ES-I3 (cell line): ENCODE results near the gene CDC42EP4.

ENCODE experiments used
- H3K36me3 ChIP-seq: 2 replicates; pipeline ENCODE4 v1.6.1; 2013; ENCODE audit warnings: mild to moderate bottlenecking, low read length, control low read depth, moderate library complexity; ENCODE audit not compliant: insufficient read depth
- H3K4me1 ChIP-seq: 2 replicates; pipeline ENCODE4 v1.6.1; 2013; ENCODE audit warnings: mild to moderate bottlenecking, control low read depth, low read length; ENCODE audit not compliant: insufficient read depth
- H3K9ac ChIP-seq: 2 replicates; pipeline ENCODE4 v1.6.1; 2013; ENCODE audit warnings: low read depth, mild to moderate bottlenecking, low read length, moderate library complexity
- H3K9me3 ChIP-seq: 2 replicates; pipeline ENCODE4 v1.6.1; 2013; ENCODE audit warnings: mild to moderate bottlenecking, low read length, moderate library complexity; ENCODE audit not compliant: control insufficient read depth, insufficient read depth

CDC42EP4 gene, protein sequence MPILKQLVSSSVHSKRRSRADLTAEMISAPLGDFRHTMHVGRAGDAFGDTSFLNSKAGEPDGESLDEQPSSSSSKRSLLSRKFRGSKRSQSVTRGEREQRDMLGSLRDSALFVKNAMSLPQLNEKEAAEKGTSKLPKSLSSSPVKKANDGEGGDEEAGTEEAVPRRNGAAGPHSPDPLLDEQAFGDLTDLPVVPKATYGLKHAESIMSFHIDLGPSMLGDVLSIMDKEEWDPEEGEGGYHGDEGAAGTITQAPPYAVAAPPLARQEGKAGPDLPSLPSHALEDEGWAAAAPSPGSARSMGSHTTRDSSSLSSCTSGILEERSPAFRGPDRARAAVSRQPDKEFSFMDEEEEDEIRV

DNA sequence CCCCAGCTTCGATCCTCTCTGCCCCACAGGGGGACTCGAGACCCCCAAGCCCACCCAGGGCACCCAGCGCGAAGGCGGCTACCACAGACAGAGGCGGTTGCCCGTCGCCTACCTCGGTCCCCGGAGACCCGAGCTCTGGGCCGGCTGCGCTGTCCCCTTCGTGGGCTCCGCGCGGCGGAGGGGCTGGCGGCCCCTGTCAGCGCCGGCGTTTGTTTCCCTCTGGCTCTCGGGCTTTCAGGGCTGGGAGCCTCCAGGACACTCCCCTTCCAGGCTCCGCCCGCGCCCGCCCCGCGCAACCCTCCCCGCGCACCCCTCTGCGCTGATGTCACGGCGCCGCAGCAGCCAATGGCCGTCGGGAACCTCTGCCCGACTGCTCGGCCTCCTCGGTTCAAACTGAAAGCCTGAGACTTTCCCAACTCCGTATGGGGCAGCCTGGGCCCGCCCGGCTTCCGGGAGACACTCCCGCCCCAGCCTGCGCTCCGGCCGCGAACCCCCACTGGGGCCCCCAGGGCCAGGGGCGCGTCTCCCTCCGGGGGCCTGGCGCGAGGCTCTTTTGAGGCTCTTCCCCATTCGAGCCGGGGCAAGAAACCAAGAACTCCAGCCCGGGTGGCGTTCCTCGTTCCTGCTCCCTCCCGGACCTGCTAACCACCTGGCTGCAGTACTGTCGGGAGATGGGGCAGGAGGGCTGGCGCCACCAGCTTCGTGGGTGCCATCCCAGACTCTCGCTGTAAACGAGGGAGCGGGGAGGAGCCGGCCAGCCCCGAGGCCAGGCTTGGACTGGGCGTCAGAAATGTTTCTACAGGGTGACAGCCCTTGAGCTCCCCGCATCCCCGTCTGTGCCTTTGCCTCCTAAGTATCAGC is at the start of gene CDC42EP4:
CDC42EP4 (minus strand) TSS at position 221 of the 861 bp plus-strand sequence. CDS start 25,501 bp downstream, outside the sequence.
- Histone ChIP-seq H3K9me3 (no peaks in the 10 kb centered on the region), H3K4me1 (peaks cover 27% of the 10 kb centered on the region), H3K9ac (peak within 1 kb of the TSS; percentile 81), H3K36me3 (no peaks in the 10 kb centered on the region)

- Histone ChIP-seq H3K9me3 (no peaks in the 10 kb centered on the region), H3K36me3 (no peaks in the 10 kb centered on the region), H3K4me1 (peaks cover 48% of the 10 kb centered on the region), H3K9ac (peak overlapping the region; percentile 26)
Measured at GRCh38 chr17:73360961-73361761, 49.4 kb upstream of the CDC42EP4 start.

GRCh38 chr17:73359987-73360410 is 48.2 kb upstream of the CDC42EP4 start:
- H3K4me1 ChIP-seq = peaks cover 49% of the 10 kb centered on the region
- H3K9me3 ChIP-seq = no peaks in the 10 kb centered on the region
- H3K9ac ChIP-seq = 0 out of 2 replicates have a peak overlapping the region, but pooled peaks have one; percentile 7
- H3K36me3 ChIP-seq = no peaks in the 10 kb centered on the region

- no peaks in the 10 kb centered on the region for H3K36me3 ChIP-seq
- peaks cover 48% of the 10 kb centered on the region for H3K4me1 ChIP-seq
Measured at GRCh38 chr17:73359352-73359751, 47.6 kb upstream of the CDC42EP4 start.

DNA sequence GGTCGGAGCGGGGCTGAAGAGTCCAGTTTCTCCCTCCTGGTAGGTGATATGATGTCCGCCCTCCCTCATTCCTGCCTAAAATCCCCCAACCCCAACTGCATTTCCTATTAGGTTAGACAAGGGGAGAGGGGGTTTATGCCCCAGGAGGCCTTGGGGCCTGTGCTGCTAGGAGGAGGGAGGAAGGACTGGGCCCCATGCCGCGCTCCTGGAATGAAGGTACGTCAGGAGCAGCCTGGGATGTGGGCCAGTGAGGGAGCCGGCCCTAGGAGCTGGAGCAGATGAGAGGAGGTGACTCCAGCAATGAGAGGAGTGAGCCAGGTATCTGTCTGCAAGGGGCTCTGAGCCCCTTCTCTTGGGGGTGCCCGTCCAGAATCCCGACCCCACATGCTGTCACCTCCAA is 46.9 kb upstream of the CDC42EP4 start:
- Histone ChIP-seq H3K36me3 (no peaks in the 10 kb centered on the region), H3K9me3 (no peaks in the 10 kb centered on the region), H3K4me1 (peaks cover 41% of the 10 kb centered on the region), H3K9ac (no peak overlapping the region)

More at GRCh38 chr17:73359352-73359751, 47.6 kb upstream of the CDC42EP4 start:
- Histone ChIP-seq H3K9me3 (no peaks in the 10 kb centered on the region), H3K9ac (no peak overlapping the region)

DNA sequence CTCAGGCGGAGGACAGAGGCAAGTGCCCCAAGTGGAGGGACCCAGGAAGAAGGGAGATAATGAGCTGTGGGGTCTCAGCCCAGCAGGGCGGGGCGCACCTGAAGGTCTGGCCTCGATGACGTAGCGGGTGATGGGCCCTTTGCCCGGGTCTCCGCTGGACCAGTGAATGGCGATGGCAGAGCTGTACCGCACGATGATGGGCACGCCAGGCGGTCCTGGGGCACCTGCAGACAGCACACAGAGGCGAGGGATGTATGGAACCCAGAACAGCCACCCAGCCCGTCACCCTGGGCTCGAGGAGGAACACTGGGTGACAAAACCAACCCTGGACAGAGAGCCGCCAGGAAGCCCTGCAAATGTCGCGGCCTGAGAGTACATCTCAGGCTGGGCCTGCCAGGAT is 46.2 kb upstream of the CDC42EP4 start:
- Histone ChIP-seq H3K9ac (no peak overlapping the region), H3K36me3 (no peaks in the 10 kb centered on the region), H3K4me1 (peaks cover 38% of the 10 kb centered on the region), H3K9me3 (no peaks in the 10 kb centered on the region)

DNA sequence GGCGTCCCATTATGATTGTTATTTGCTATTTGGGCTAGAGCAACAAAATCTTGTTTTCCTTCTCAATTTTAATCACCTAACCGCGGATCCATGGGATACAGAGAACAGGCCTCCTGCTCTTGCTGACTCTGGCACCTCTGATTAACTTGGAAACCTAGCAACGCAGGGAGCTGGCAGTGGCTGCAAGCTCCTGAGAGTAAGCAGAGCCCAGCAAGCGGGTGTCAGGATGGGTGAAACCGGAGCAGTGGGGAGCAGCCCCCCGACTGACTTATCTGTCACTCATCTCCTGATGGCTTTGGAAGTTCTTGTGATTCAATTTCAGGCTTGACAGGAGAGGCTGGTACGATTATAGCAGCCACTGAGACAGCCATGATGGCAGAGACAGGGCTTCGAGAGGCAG is 45.5 kb upstream of the CDC42EP4 start:
- no peak overlapping the region for H3K9ac ChIP-seq
- no peaks in the 10 kb centered on the region for H3K36me3 ChIP-seq
- H3K9me3 ChIP-seq = no peaks in the 10 kb centered on the region
- peaks cover 37% of the 10 kb centered on the region for H3K4me1 ChIP-seq

DNA sequence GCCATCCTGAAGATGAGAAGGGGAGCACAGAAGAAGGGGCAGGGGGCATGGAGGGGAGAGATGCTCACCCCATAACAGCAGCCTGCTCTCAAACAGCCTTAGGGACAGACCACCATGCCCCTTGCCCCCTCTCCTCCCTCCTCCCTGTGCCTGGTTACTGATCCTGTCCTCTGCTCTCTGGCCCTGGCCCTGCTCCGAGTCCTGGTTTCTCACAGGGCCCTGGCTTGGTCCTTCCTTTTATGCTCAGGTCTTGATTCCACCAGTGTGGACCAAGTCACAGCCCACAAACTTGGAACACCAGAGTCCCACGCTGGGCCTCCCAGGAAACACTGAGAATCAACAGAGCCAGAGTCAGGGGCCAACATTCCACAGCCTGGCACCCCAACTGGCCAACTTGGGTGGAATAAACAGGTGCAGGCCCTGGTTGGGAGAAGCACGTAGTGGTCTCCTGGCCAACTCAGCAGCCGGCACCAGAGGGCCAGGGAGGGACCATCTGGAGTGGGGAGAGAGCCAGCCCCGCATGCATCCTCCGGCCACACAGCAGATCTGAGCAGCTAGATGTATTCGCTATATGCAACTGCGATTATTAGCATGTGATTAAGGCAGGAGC is 44.9 kb upstream of the CDC42EP4 start:
- Histone ChIP-seq H3K36me3 (no peaks in the 10 kb centered on the region), H3K9me3 (no peaks in the 10 kb centered on the region), H3K4me1 (peaks cover 30% of the 10 kb centered on the region), H3K9ac (no peak overlapping the region)

DNA sequence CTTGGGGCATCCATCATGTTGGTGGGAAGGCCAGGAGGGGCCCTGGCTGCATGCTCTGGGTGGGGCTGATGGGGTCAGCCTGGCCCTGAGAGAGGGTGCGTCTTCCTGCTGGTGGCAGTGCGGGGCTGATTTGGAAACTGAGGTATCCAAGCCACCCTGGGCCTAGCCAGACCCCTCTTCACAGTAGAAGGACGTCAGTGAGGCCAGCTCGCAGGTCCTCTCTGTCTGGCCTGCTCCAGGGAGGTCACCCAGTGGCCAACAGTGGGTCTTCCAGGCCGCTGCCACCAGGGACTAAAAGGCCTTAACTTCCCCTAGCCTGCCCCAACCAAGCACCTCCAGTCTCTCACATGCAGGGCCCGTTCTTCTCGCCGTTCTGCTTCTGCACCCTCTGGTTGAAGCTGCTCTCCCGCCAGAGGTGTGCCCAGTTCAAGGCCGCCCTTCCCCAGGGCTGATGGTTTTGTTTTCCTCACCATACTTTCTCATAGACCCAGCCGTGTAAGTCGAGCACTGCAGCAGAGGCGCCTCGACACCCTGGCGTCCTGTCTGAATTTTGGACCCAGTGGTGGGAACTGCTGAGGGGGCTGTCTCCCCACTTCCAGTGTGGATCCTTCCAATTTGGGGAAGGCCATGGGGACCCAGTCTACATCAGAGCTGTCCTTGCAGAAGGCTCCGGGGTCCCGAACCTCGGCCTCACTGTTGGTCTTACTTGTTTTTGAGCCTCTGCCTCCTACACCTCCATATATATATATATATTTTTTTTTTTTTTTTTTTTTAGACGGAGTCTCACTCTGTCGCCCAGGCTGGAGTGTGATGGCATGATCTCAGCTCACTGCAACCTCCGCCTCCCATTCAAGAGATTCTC is 42.9 kb upstream of the CDC42EP4 start:
- Histone ChIP-seq H3K4me1 (peaks cover 15% of the 10 kb centered on the region), H3K36me3 (no peaks in the 10 kb centered on the region), H3K9me3 (no peaks in the 10 kb centered on the region), H3K9ac (no peak overlapping the region)

DNA sequence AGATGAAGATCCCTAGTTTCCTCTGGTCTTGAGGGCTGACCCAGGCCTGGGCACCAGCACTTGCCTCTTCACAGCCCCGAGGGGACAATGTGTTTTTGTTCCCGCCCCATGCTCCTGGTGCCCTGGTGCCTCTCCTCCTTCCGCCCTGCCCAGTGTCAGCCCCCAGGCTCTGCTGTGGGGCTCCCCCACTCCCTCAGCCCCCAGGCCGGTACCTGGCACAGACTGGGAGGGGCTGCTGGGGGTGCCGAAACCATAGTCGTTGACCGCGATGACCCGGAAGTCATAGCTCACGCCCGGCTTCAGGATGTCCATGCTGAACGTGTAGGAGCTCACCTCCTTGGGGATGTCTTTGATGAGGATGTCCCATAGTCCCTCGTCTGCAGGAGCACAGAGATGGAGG is 40.5 kb upstream of the CDC42EP4 start:
- H3K36me3 ChIP-seq = no peaks in the 10 kb centered on the region

DNA sequence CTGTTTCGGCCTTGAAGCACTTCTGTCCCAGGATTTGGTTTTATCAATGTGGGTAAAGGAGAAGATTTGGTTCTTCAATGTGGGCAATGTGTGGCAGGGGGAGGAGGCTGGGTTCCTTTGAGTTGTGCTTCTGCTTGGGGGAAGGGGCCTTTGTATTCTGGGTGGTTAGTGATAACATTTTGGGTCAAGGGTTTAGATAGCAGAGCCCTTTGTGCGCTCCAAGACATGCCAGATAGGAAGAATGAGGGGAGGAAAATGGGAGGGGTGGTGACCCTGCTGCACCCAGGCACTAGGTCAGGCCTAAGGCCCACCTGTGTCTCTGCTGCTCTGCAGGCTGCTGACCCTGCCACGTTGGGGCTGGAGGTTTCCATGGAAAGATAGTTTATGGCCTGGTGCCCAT is 40.0 kb upstream of the CDC42EP4 start:
- H3K36me3 ChIP-seq = no peaks in the 10 kb centered on the region
- peaks cover 28% of the 10 kb centered on the region; the same call in 1 of the 2 replicates for H3K4me1 ChIP-seq
- H3K9ac ChIP-seq = no peak overlapping the region
- H3K9me3 ChIP-seq = no peaks in the 10 kb centered on the region

More for the DNA sequence above, 40.5 kb upstream of the CDC42EP4 start:
- Histone ChIP-seq H3K9me3 (no peaks in the 10 kb centered on the region), H3K9ac (no peak overlapping the region), H3K4me1 (peaks cover 28% of the 10 kb centered on the region; the same call in 1 of the 2 replicates)

DNA sequence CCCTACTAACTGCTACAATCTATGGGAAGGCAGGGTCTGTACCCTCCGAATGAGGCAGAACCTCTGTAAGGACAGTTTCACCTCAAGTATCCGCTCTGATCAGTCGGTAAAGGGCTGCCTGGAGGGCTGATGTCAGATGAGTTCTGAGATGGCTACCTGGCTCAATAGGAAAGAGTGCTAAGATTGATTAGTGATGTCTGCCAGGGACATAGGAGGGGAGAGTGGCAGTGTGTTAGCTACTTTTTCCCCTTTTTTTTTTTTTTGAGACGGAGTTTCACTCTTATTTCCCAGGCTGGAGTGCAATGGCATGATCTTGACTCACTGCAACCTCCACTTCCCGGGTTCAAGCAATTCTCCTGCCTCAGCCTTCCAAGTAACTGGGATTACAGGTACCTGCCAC is 39.1 kb upstream of the CDC42EP4 start:
- H3K4me1 ChIP-seq = peaks cover 22% of the 10 kb centered on the region; the same call in 1 of the 2 replicates
- no peaks in the 10 kb centered on the region for H3K9me3 ChIP-seq
- no peaks in the 10 kb centered on the region for H3K36me3 ChIP-seq
- H3K9ac ChIP-seq = no peak overlapping the region

- peaks cover 21% of the 10 kb centered on the region; the same call in 1 of the 2 replicates for H3K4me1 ChIP-seq
Measured at GRCh38 chr17:73349647-73350046, 37.8 kb upstream of the CDC42EP4 start.

More at GRCh38 chr17:73349647-73350046, 37.8 kb upstream of the CDC42EP4 start:
- H3K9ac ChIP-seq = no peak overlapping the region
- no peaks in the 10 kb centered on the region for H3K9me3 ChIP-seq
- no peaks in the 10 kb centered on the region for H3K36me3 ChIP-seq
